CD4-positive, alpha-beta T cell treated with Interleukin-6 for 4 hours (primary cell): ENCODE data around the gene SPATA21.

ENCODE experiments used
- DNase-seq: peaks from one replicate; pipeline ENCODE4 v3.0.0-alpha.2; 2020; ENCODE audit warnings: mixed read lengths

SPATA21 gene

DNA sequence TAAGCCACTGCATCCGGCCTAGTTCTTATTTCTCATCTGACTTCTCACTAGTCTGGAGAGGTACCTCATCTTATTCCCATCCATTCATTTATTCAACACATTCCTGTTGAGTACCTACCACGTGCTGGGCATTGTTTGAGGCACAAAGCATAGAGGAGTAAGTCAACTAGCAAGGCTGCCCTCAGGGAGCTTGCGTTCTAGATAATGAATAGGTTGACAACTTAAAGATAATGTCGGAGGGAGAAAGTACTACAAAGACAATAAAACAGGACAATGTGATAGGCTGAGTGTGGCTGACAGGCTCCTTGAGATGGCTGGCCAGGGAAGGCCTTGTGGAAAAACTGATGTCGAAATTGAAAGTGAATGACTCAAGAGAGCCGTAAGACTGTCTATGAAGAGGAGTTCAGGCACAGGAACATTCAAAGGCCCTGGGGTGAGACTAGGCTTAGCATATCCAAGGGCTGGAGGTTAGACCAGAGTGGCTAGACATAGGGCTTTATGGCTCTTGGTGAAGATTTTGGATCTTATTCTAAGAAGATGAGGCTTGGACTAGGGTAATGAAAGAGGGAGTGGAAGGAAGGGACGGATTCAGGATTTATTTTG is 18.3 kb downstream of the SPATA21 start:
- DNase-seq = no peak

DNA sequence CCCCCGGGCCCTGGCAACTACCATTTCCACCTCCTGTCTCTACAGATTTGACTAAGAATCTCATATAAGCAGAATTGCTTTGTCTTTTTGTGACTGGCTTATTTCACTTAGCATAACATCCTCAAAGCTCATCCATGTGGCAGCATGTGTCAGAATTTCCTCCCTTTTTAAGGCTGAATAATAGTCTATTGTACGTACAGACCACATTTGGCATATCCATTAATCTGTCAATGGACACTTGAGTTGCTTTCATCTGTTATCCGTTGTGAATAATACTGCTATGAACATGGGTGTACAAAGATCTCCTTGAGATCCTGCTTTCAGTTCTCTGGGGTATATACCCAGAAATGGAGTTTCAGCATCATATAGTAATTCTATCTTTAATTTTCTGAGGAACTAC is 24.0 kb downstream of the SPATA21 start:
- DNase-seq = no peak

DNA sequence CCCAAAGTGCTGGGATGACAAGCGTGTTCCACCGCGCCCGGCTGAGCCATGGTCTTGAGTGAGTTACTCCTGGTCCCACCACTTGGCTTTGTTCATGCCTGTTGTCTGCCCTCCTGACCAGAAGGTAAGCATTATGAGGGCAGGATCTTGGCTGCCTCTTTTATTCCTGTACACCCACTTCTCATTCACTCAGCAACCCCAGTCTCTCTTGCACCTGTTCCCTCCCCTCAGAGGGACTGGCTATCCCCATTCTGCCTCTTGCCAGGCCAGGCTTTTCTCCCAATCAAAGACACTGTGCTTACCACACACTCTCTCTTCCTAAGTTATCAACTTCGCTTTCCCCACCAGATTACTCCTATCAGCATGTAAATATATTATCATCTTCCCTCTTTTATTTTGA is 26.4 kb downstream of the SPATA21 start:
- no peak for DNase-seq

GRCh38 chr1:16409536-16410152 is 27.6 kb downstream of the SPATA21 start:
- no peak for DNase-seq

DNA sequence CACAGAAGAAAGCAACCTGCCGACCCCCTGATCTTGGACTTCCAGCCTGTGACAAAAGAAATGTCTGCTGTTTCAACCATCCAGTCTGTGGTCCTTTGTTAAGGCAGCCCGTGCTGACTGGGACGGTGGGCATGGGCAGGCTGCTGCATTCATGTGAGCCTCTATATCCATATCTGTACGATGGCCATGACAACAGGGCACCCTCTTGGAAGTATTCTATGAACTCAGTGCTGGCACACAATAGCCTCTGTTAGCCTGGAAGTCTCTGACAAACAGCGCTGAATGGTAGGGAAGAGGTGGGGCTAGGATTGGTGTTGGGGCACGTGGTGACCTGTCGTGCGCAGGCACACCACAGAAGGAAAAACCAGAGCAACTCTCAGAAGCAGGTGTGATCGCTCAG is 30.4 kb downstream of the SPATA21 start:
- no peak for DNase-seq

GRCh38 chr1:16405441-16405840 is 31.8 kb downstream of the SPATA21 start:
- DNase-seq = no peak

- no peak for DNase-seq
These were observed 34.5 kb downstream of the SPATA21 start for GRCh38 chr1:16402742-16403141.

- DNase-seq = no peak
These were observed 38.8 kb downstream of the SPATA21 start for GRCh38 chr1:16398371-16398953.

- no peak for DNase-seq
These were observed 40.1 kb downstream of the SPATA21 start for GRCh38 chr1:16397120-16397519.

GRCh38 chr1:16396591-16396990 is 40.6 kb downstream of the SPATA21 start:
- DNase-seq = no peak

DNA sequence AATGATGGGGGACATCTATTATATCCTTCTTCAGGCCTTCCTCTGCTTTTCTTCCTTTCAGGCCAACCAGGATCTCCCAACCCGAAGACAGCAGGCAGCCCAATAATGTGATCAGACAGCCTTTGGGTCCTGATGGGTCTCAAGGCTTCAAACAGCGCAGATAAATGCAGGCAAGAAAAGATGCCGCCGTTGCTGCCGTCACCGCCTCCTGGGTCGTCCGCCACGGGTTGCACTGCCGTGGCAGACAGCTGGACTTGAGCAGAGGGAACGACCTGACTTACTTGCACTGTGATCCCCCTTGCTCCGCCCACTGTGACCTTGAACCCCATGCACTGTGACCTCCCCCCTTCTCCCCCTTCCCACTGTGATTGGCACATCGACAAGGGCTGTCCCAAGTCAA is 42.2 kb downstream of the SPATA21 start:
- no peak for DNase-seq

DNA sequence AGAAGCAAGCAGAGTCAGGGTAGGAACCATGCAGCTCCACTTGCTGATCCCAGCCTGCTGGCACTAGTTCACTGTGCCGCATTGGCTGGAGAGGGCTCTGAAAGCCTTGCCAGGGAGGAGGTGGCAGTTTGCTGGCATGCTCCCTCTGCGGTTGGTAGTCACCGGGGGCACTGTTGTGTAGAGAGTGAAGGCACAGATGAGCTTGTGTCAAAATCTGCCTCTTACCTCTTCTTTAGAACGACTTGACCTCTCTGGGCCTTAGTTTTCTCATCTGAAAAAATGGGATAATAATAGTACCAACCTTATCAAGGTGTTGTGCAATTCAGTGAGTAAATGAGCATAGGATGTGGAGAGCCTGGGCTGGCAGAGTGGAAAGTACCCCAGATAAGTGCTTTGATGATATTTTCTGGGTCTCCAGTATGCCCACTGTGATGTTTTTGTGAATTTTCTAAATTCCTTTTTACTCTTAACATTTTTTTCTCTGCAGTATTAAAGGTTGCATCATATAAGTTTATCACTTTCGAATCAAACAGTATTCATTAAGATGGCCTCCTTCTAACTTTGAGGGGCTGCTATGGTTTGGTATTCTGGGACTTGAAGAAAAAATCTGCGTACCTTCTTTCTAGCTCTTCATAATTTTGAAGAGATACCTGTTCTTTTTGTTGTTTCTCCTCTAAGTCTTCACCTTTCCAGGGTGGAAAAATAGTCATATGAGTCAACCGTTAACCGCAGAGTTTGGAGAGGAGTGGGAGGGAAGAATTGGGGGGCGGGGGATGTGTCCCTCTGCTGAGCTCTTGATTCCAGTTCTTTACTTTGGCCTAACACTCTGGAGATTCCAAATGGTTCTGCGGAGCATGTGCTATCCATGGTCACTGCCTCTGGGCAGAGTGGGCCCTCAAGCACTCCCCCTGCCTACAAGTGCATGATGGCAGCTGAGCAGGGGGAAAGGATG is 43.4 kb downstream of the SPATA21 start:
- no peak for DNase-seq

GRCh38 chr1:16392740-16393569 is 44.3 kb downstream of the SPATA21 start:
- no peak for DNase-seq

GRCh38 chr1:16391411-16391810 is 45.8 kb downstream of the SPATA21 start:
- DNase-seq = no peak

GRCh38 chr1:16387201-16388188 is 49.7 kb downstream of the SPATA21 start:
- DNase-seq = no peak

GRCh38 chr1:16386454-16387113 is 50.6 kb downstream of the SPATA21 start:
- no peak for DNase-seq

GRCh38 chr1:16385659-16386453 is 51.4 kb downstream of the SPATA21 start:
- DNase-seq = no peak

GRCh38 chr1:16383888-16384287 is 53.3 kb downstream of the SPATA21 start:
- no peak for DNase-seq

- no peak for DNase-seq
These were observed 56.4 kb downstream of the SPATA21 start for GRCh38 chr1:16380868-16381267.

GRCh38 chr1:16378443-16378842 is 58.8 kb downstream of the SPATA21 start:
- no peak for DNase-seq
